Thoracic aorta (tissue), 2 donors: Measurements from ENCODE around the gene PIP5K1C. TPM values are rescaled to one million over a fixed set of nuclear protein-coding genes. Genes with fewer than 3 reads are reported as not detected.

Source experiments
- ATAC-seq: fragments of 150-250 bp; one replicate; pipeline ENCODE4 v1.8.0; 2017; ENCODE audit warnings: low read depth; ENCODE audit not compliant: insufficient number of reproducible peaks, low FRiP score
- DNase-seq: peaks from one replicate; pipeline ENCODE4 v3.0.0-alpha.2; 2020; ENCODE audit warnings: low spot score
- H3K27ac ChIP-seq, 2 donors: fragments of 200-600 bp; sonication (generic); 1 replicate in 1 of 2; 2 replicates in 1 of 2; pipeline ENCODE4 v1.5.1; 2016; ENCODE audit warnings: mild to moderate bottlenecking in 2 of 2, moderate library complexity in 2 of 2
- H3K27me3 ChIP-seq: fragments of 200-600 bp; sonication (generic); replicated peaks from 2 replicates; pipeline ENCODE4 v1.6.0; 2016; ENCODE audit warnings: mild to moderate bottlenecking; ENCODE audit not compliant: insufficient read depth
- H3K36me3 ChIP-seq: fragments of 200-600 bp; sonication (generic); one replicate; pipeline ENCODE4 v1.5.1; 2016
- H3K4me1 ChIP-seq, 2 donors: fragments of 200-600 bp; sonication (generic); 1 replicate in 1 of 2; 2 replicates in 1 of 2; pipeline versions ENCODE4 v1.5.1 to v1.6.0; 2016; ENCODE audit warnings: low read depth in 2 of 2, mild to moderate bottlenecking in 1 of 2; ENCODE audit not compliant: control insufficient read depth in 1 of 2
- H3K4me3 ChIP-seq: fragments of 200-600 bp; sonication (generic); 2 replicates; pipeline ENCODE4 v1.5.1; 2016; ENCODE audit warnings: mild to moderate bottlenecking
- H3K9me3 ChIP-seq: fragments of 200-600 bp; sonication (generic); 2 replicates; pipeline ENCODE4 v1.5.1; 2016
- total RNA-seq, 2 donors: library from RNA; depleted of rRNA; stranded (reverse); fragments of >200 nt; gene quantifications; one replicate each; pipeline versions ENCODE4 v1.1.0 to v1.2.3, GENCODE V29; 2016
- TF ChIP-seq, protein P1 (sequence below): fragments of 200-600 bp; sonication (generic); IDR thresholded peaks from one replicate; pipeline ENCODE4 v1.5.1; 2019; ENCODE audit warnings: antibody characterized with exemption

Gene PIP5K1C
- total RNA-seq, 2 donors from 2014 or later: 82.6 to 84.5 TPM

GRCh38 chr19:3660493-3661219 lies 39.6 kb downstream of the PIP5K1C start:
- TF ChIP-seq, protein P1, sequence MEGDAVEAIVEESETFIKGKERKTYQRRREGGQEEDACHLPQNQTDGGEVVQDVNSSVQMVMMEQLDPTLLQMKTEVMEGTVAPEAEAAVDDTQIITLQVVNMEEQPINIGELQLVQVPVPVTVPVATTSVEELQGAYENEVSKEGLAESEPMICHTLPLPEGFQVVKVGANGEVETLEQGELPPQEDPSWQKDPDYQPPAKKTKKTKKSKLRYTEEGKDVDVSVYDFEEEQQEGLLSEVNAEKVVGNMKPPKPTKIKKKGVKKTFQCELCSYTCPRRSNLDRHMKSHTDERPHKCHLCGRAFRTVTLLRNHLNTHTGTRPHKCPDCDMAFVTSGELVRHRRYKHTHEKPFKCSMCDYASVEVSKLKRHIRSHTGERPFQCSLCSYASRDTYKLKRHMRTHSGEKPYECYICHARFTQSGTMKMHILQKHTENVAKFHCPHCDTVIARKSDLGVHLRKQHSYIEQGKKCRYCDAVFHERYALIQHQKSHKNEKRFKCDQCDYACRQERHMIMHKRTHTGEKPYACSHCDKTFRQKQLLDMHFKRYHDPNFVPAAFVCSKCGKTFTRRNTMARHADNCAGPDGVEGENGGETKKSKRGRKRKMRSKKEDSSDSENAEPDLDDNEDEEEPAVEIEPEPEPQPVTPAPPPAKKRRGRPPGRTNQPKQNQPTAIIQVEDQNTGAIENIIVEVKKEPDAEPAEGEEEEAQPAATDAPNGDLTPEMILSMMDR: no peak
- no peak for ATAC-seq

DNA sequence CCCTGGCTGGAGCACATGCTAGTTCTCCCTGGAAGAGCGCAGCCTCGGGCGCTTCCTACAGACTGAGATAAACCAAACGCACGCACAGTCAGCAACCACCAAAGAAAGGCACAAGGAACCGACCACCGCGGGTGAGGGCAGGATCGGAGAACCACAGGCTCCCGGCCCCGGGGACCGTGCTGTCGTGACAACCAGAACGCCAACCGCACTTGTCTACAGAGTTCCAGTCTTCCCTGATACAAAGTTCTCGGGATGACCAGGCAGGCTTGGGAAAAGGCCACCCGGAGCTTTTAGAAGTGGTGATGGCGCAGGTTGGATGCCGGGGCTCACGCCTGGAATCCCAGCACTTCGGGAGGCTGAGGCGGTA lies 40.5 kb downstream of the PIP5K1C start:
- H3K4me3 ChIP-seq: no peak overlapping the region
- ATAC-seq: no peak

More at GRCh38 chr19:3660493-3661219, 39.6 kb downstream of the PIP5K1C start:
- H3K4me1 ChIP-seq: peaks cover 0 to 16% of the 10 kb centered on the region in 2 donors
- H3K4me3 ChIP-seq: no peak overlapping the region
- no peaks in the 10 kb centered on the region for H3K27me3 ChIP-seq
- no peak for DNase-seq
- no peak overlapping the region for H3K27ac ChIP-seq
- no peaks in the 10 kb centered on the region for H3K9me3 ChIP-seq
- peaks cover 82% of the 10 kb centered on the region for H3K36me3 ChIP-seq

GRCh38 chr19:3658870-3659745 lies 41.2 kb downstream of the PIP5K1C start:
- H3K27ac ChIP-seq: peak overlapping the region in 1 of 2 donors; percentile 39
- ATAC-seq (no peak), DNase-seq (no peak)
- TF ChIP-seq, protein P1: no peak
- peaks cover 78% of the 10 kb centered on the region for H3K36me3 ChIP-seq
- H3K27me3 ChIP-seq: no peaks in the 10 kb centered on the region
- H3K9me3 ChIP-seq: no peaks in the 10 kb centered on the region
- peaks cover 0 to 14% of the 10 kb centered on the region in 2 donors for H3K4me1 ChIP-seq
- H3K4me3 ChIP-seq: no peak overlapping the region

More for the DNA sequence above, 40.5 kb downstream of the PIP5K1C start:
- Histone ChIP-seq H3K27me3 (no peaks in the 10 kb centered on the region), H3K4me1 (peaks cover 0 to 14% of the 10 kb centered on the region in 2 donors), H3K27ac (no peak overlapping the region), H3K9me3 (no peaks in the 10 kb centered on the region), H3K36me3 (peaks cover 81% of the 10 kb centered on the region)
- TF ChIP-seq, protein P1: no peak
- DNase-seq: no peak

DNA sequence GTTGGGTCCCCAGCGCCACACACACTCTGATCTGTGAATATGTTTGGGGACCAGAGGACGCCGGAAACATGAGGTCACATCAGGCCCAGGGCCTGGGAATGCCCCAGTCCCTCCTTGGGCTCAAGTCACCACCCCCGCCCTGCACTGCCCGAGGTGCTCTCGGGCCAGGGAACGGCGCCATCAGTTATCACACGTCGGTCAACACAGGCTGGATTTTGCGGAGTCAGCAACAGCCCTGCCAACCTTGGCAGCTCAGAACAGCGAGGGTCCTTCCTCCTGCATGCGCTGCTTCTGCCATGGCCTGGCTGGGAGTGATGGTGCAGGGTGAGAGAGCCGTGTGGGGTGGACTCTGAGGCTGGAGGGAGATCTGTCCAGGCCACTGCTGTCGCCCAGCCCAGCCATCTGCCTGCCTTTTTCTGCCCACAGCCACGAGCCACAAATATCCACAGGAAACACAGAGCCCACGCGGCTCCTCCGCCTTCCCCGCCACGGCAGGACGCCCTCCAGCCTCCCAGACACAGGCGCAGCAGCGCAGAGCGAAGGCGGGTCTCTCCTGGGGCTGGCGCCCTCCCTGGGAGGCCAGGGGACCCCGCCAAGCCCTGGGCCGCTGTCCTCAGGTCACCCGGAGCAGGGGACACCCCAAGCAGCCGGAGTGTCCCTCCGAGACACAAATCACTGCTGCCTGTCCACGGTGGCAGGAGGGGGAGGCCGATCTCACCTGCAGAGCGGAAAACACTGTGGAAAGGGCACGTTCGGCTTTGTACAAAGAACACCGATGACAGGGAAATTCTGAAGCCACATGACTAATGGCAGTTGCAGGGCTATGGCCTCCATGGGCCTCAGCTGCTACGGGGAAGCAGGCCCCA lies 42.0 kb downstream of the PIP5K1C start:
- no peaks in the 10 kb centered on the region for H3K9me3 ChIP-seq
- no peaks in the 10 kb centered on the region for H3K27me3 ChIP-seq
- peaks cover 78% of the 10 kb centered on the region for H3K36me3 ChIP-seq
- TF ChIP-seq, protein P1: no peak
- H3K27ac ChIP-seq: peak overlapping the region; percentile 44 to 68
- DNase-seq: no peak
- no peak for ATAC-seq
- peaks cover 0 to 14% of the 10 kb centered on the region in 2 donors for H3K4me1 ChIP-seq
- no peak overlapping the region for H3K4me3 ChIP-seq
